ENCODE measurements around the gene MRPL58.

DNA sequence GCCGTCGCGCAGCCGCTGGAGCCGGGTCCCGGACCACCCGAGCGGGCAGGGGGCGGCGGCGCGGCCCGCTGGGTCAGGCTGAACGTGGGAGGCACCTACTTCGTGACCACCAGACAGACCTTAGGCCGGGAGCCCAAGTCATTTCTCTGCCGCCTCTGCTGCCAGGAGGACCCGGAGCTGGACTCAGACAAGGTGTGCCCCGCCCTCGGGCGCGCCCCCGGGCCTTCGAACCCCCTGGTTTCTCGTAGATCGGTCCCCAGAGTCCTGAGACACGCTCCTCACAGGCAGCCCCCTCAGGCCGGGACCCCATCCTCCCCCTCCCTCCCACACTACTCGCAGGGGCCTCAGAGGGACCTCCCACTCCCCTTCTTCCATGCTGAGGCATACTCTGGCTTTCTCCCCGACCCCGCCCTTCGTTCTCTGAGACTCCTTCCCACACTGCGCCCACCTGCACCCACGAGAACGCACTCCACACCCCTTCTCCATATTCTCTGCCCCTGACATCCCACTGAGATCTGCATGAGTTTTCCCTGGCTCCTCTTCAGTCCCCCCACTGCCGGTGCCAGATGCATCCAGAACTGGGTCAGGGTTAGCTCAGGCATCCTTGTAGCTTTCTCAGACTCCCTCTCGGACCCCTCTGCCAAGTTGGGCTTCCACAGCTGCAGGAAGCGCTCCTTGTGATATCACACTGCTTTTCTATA lies 35.1 kb downstream of the MRPL58 start:
- no peak for TF ChIP-seq GABPA (IDR thresholded peaks at IDR 0.05; ENCODE audit: low read depth)
- no peak for TF ChIP-seq CREB1 (IDR thresholded peaks at IDR 0.05; ENCODE audit: low read depth)
- TF ChIP-seq POLR2A (IDR thresholded peaks at IDR 0.05; ENCODE audit: low read depth, low read length) = no peak
- TF ChIP-seq, protein P1, sequence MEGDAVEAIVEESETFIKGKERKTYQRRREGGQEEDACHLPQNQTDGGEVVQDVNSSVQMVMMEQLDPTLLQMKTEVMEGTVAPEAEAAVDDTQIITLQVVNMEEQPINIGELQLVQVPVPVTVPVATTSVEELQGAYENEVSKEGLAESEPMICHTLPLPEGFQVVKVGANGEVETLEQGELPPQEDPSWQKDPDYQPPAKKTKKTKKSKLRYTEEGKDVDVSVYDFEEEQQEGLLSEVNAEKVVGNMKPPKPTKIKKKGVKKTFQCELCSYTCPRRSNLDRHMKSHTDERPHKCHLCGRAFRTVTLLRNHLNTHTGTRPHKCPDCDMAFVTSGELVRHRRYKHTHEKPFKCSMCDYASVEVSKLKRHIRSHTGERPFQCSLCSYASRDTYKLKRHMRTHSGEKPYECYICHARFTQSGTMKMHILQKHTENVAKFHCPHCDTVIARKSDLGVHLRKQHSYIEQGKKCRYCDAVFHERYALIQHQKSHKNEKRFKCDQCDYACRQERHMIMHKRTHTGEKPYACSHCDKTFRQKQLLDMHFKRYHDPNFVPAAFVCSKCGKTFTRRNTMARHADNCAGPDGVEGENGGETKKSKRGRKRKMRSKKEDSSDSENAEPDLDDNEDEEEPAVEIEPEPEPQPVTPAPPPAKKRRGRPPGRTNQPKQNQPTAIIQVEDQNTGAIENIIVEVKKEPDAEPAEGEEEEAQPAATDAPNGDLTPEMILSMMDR (IDR thresholded peaks at IDR 0.05 in 2 of 3, conservative IDR thresholded peaks at IDR 0.05 in 1 of 3; ENCODE audit: control insufficient read depth in 2 of 3, extremely low read depth in 1 of 3, insufficient read depth in 1 of 3, low read depth in 3 of 3, low read length in 3 of 3) = no peak
- no peak for TF ChIP-seq RELA (IDR thresholded peaks at IDR 0.05; ENCODE audit: borderline replicate concordance, partially characterized antibody)
- no peak for TF ChIP-seq CBX5 (IDR thresholded peaks at IDR 0.05; ENCODE audit: low read depth)
- no peak for TF ChIP-seq STAT1 (conservative IDR thresholded peaks at IDR 0.05)

Measured in GM12878 (cell line).